ENCODE measurements around the gene RHCE. TPM values are rescaled to one million over a fixed set of nuclear protein-coding genes. Genes with fewer than 3 reads are reported as not detected.

The RHCE gene
- total and polyA plus RNA-seq, 4 donors = 0.42 to 89.9 (median 0.69) TPM

- over 99% methylated on average over 2 of the region's 2 CpGs for WGBS
- peaks cover 3 to 12% (median 7%) of the 10 kb centered on the region in 4 donors for H3K36me3 ChIP-seq (ENCODE audit: control insufficient read depth in 4 of 4, insufficient read depth in 3 of 4, low read depth in 1 of 4, low read length in 3 of 4)
- no peak overlapping the region for H3K9ac ChIP-seq (ENCODE audit: low read depth in 1 of 2, low read length in 2 of 2)
Observed at GRCh38 chr1:25450891-25451290, 30.3 kb upstream of the RHCE start.

GRCh38 chr1:25447547-25447946 lies 26.9 kb upstream of the RHCE start:
- Histone ChIP-seq H3K9ac (ENCODE audit: low read depth in 1 of 2, low read length in 2 of 2) (no peak overlapping the region), H3K4me3 (ENCODE audit: low read depth in 1 of 3, low read length in 3 of 3) (no peak overlapping the region), H3K27me3 (ENCODE audit: control insufficient read depth in 4 of 4, insufficient read depth in 4 of 4, low read length in 3 of 4) (no peaks in the 10 kb centered on the region), H3K27ac (ENCODE audit: low read depth in 1 of 2, low read length in 2 of 2) (no peak overlapping the region), H3K36me3 (ENCODE audit: control insufficient read depth in 4 of 4, insufficient read depth in 3 of 4, low read depth in 1 of 4, low read length in 3 of 4) (peaks cover 3 to 12% (median 7%) of the 10 kb centered on the region in 4 donors), H3K4me1 (ENCODE audit: control insufficient read depth in 4 of 4, insufficient read depth in 4 of 4, low read length in 3 of 4) (no peaks in the 10 kb centered on the region), H3K9me3 (ENCODE audit: control insufficient read depth in 4 of 4, low read length in 3 of 4) (no peaks in the 10 kb centered on the region)
- no peak for DNase-seq (ENCODE audit: low spot score)
- TF ChIP-seq TAF1 (conservative IDR thresholded peaks at IDR 0.05) (no peak), MAX (IDR thresholded peaks at IDR 0.05) (no peak), NR2F2 (IDR thresholded peaks at IDR 0.05) (no peak), RAD21 (IDR thresholded peaks at IDR 0.05) (no peak), HNF4A (conservative IDR thresholded peaks at IDR 0.05) (no peak), SP1 (IDR thresholded peaks at IDR 0.05) (no peak), CTCF (IDR thresholded peaks at IDR 0.05; ENCODE audit: low read depth, low read length, missing input control) (no peak), ATF3 (IDR thresholded peaks at IDR 0.05) (no peak), FOXA1 (IDR thresholded peaks at IDR 0.05) (no peak), FOXA2 (IDR thresholded peaks at IDR 0.05) (no peak), JUND (IDR thresholded peaks at IDR 0.05) (no peak), RXRA (IDR thresholded peaks at IDR 0.05) (no peak)

More at GRCh38 chr1:25450891-25451290, 30.3 kb upstream of the RHCE start:
- Histone ChIP-seq H3K27me3 (ENCODE audit: control insufficient read depth in 4 of 4, insufficient read depth in 4 of 4, low read length in 3 of 4) (no peaks in the 10 kb centered on the region), H3K4me1 (ENCODE audit: control insufficient read depth in 4 of 4, insufficient read depth in 4 of 4, low read length in 3 of 4) (peaks cover 0 to 11% (median 7%) of the 10 kb centered on the region in 4 donors), H3K9me3 (ENCODE audit: control insufficient read depth in 4 of 4, low read length in 3 of 4) (no peaks in the 10 kb centered on the region), H3K4me3 (ENCODE audit: low read depth in 1 of 3, low read length in 3 of 3) (no peak overlapping the region), H3K27ac (ENCODE audit: low read depth in 1 of 2, low read length in 2 of 2) (no peak overlapping the region)
- DNase-seq (ENCODE audit: low spot score) = no peak
- TF ChIP-seq REST (IDR thresholded peaks at IDR 0.05) (no peak), JUND (IDR thresholded peaks at IDR 0.05) (no peak), CTCF (IDR thresholded peaks at IDR 0.05; ENCODE audit: low read depth, low read length, missing input control) (no peak), SP1 (IDR thresholded peaks at IDR 0.05) (no peak), EGR1 (IDR thresholded peaks at IDR 0.05; ENCODE audit: low read depth in 2 of 2) (no peak), HNF4G (IDR thresholded peaks at IDR 0.05) (no peak), FOXA1 (IDR thresholded peaks at IDR 0.05) (no peak), NR2F2 (IDR thresholded peaks at IDR 0.05) (no peak), HNF4A (conservative IDR thresholded peaks at IDR 0.05) (no peak), GABPA (IDR thresholded peaks at IDR 0.05 in 1 of 2, conservative IDR thresholded peaks at IDR 0.05 in 1 of 2) (no peak), ATF3 (IDR thresholded peaks at IDR 0.05) (no peak), MAX (IDR thresholded peaks at IDR 0.05) (no peak), YY1 (IDR thresholded peaks at IDR 0.05) (no peak)

All from liver (tissue), 9 donors.